CD4-positive, alpha-beta T cell treated with Interleukin-15 for 4 hours (primary cell): Measurements from ENCODE around the gene PRDM11.

Experiments used
- DNase-seq: peaks from one replicate; pipeline ENCODE4 v3.0.0-alpha.2; 2020; ENCODE audit warnings: low spot score

PRDM11 gene

GRCh38 chr11:45158210-45158731, 11.8 kb downstream of the PRDM11 start:
- no peak for DNase-seq

- no peak for DNase-seq
These were observed 12.6 kb downstream of the PRDM11 start for GRCh38 chr11:45158891-45159605.

GRCh38 chr11:45159781-45160365, 13.4 kb downstream of the PRDM11 start:
- DNase-seq = no peak

GRCh38 chr11:45161252-45162063, 15.0 kb downstream of the PRDM11 start:
- DNase-seq = no peak

GRCh38 chr11:45162064-45162375, 15.6 kb downstream of the PRDM11 start:
- no peak for DNase-seq

- no peak for DNase-seq
These were observed 16.8 kb downstream of the PRDM11 start for GRCh38 chr11:45162916-45163879.

GRCh38 chr11:45163956-45164575, 17.6 kb downstream of the PRDM11 start:
- no peak for DNase-seq

GRCh38 chr11:45165386-45165785, 18.9 kb downstream of the PRDM11 start:
- no peak for DNase-seq

- DNase-seq = no peak
These were observed 19.6 kb downstream of the PRDM11 start for GRCh38 chr11:45165806-45166603.

- DNase-seq = no peak
These were observed 20.1 kb downstream of the PRDM11 start for GRCh38 chr11:45166604-45166897.

GRCh38 chr11:45167283-45167682, 20.8 kb downstream of the PRDM11 start:
- DNase-seq = no peak

- DNase-seq = no peak
These were observed 22.1 kb downstream of the PRDM11 start for GRCh38 chr11:45168366-45169130.

GRCh38 chr11:45169310-45170072, 23.1 kb downstream of the PRDM11 start:
- DNase-seq = no peak

- DNase-seq = no peak
These were observed 24.0 kb downstream of the PRDM11 start for GRCh38 chr11:45170484-45170883.

GRCh38 chr11:45171550-45171949, 25.1 kb downstream of the PRDM11 start:
- no peak for DNase-seq

GRCh38 chr11:45173064-45173463, 26.6 kb downstream of the PRDM11 start:
- no peak for DNase-seq

GRCh38 chr11:45174168-45174835, 27.9 kb downstream of the PRDM11 start:
- DNase-seq = no peak

GRCh38 chr11:45174963-45175362, 28.5 kb downstream of the PRDM11 start:
- DNase-seq = no peak

GRCh38 chr11:45176996-45177395, 30.6 kb downstream of the PRDM11 start:
- DNase-seq = no peak
